ES-I3 (cell line): ENCODE results near the gene C1orf35.
A peak's percentile ranks its signal among the peaks of the same experiment; 100 is the strongest.

Experiments
- H3K36me3 ChIP-seq: 2 replicates; pipeline ENCODE4 v1.6.1; 2013; ENCODE audit warnings: mild to moderate bottlenecking, low read length, control low read depth, moderate library complexity; ENCODE audit not compliant: insufficient read depth
- H3K4me1 ChIP-seq: 2 replicates; pipeline ENCODE4 v1.6.1; 2013; ENCODE audit warnings: mild to moderate bottlenecking, control low read depth, low read length; ENCODE audit not compliant: insufficient read depth
- H3K9ac ChIP-seq: 2 replicates; pipeline ENCODE4 v1.6.1; 2013; ENCODE audit warnings: low read depth, mild to moderate bottlenecking, low read length, moderate library complexity
- H3K9me3 ChIP-seq: 2 replicates; pipeline ENCODE4 v1.6.1; 2013; ENCODE audit warnings: mild to moderate bottlenecking, low read length, moderate library complexity; ENCODE audit not compliant: control insufficient read depth, insufficient read depth

Gene C1orf35

GRCh38 chr1:228058172-228058948, 44.8 kb downstream of the C1orf35 start:
- H3K36me3 ChIP-seq, result no peaks in the 10 kb centered on the region
- no peaks in the 10 kb centered on the region for H3K9me3 ChIP-seq
- H3K9ac ChIP-seq, result peak overlapping the region; percentile 80; the same call in 1 of the 2 replicates
- no peaks in the 10 kb centered on the region for H3K4me1 ChIP-seq
